ENCODE data around the gene RBM47.
"Not testable (repeated sequence)": the region's sequence is repeated elsewhere in the genome, so short reads cannot be mapped to it uniquely, and the experiment has no call there.

RBM47 gene

DNA sequence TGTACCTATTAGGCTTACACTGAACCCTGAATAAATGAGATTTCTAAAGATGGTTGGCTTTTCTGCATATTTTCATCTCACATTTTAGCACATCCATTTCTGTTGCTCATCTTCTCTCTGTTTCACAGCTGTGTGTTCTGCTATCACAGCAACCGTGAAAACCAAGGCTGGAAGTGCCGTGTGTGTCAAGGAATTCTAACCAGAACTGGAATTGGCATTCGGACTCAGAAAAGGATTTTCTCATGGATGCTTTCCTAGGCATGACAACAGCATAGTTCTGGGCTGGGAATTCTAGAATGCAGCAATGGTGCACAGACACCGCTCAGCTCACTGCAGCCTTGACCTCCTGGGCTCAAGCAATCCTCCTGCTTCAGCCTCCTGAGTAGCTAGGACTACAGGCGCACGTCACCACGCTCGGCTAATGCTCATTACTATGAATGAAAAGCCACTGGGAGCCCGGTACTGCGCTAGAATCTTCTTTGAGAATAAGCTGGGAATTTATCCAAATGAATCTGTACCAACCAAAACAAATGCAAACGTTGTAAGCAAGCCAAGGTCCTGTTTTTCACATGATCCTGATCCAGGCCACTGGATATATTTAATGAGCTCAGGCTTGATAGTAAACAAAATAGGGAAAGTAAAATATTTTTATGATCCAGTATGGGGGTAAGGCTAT is 105.2 kb downstream of the RBM47 start:
- no peak for DNase-seq

- no peak for DNase-seq
Observed at GRCh38 chr4:40523581-40523980, 106.1 kb downstream of the RBM47 start.

DNA sequence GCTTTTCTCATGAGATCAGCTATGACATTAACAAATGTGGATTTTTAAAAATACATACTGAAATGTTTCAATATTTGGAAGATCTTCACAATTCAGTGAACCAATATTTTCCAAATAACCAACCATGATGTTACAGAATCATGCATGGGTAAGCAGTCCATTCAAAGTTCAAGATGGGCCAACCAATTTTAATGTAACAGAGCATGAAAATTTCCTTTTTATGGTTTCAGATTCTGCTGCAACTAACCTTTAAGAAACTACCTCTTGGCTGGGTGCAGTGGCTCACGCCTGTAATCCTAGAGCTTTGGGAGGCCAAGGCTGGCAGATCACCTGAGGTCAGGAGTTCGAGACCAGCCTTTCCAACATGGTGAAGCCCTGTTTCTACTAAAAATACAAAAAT is 107.7 kb downstream of the RBM47 start:
- no peak for DNase-seq

DNA sequence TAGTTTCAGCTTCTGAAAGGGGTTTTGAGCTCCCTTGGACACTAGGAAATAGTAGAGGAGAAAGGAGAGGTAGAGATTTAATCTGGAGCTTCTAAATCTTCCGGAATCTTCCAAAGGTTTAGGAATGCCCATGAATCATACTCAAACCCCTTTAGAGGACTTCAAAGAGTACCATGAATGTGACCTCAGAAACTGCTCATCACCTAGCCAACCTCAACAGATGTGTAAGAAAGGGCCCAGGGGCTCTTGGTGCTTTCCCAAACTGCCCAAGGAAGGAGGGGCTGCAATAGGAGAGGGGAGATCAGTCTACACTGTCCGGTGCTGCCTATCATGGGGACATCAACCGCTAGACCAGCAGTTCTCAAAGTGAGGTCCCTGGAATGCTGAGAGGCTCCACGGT is 109.1 kb downstream of the RBM47 start:
- no peak for DNase-seq

- not testable (repeated sequence) for DNase-seq
Observed at GRCh38 chr4:40517081-40517480, 112.6 kb downstream of the RBM47 start.

DNA sequence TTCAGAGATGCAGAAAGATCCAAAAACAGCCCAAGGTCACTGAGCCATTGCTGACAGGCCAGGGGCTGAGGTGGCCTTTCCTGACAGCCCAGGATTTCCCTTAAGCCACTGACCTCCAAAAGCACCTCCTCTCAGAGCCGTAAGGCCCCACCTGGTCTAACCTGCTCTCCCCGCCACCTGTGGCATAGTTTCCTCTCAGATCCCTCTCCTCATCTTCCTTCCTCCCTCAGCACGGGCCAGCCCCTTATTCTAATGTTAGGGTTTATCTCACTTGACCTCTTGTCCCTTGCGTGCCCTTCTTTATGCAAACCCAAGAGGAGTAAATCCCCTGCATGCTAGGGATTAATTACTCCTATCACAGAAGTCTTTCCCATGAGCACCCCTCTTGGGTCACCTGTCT is 113.0 kb downstream of the RBM47 start:
- DNase-seq, result no peak

- peak; percentile 35 for DNase-seq
Observed at GRCh38 chr4:40515398-40516293, 114.0 kb downstream of the RBM47 start.

GRCh38 chr4:40515037-40515397 is 114.6 kb downstream of the RBM47 start:
- no peak for DNase-seq

DNA sequence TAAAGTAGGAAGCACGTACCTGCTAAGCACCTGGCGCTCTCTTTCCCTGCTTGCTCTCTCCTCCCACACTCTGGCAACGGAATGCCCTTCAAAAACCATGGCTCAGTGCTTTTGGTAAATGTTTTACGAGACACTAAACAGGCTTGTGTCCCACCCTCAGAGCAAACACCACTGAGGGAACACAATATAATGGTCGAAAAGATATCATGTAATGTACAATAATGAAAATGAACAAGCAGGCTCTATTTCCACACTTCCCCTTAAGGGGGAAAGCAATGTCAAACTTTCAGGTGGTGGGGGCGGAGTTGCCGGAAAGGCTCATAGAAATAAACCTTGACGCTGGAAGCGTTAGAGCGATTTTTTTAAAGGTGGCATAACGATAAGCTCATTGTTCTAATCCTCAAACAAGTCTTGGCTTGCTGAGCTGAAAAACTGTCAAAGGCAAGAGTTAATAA is 115.1 kb downstream of the RBM47 start:
- peak; percentile 53 for DNase-seq

- no peak for DNase-seq
Observed at GRCh38 chr4:40511036-40511614, 118.5 kb downstream of the RBM47 start.

DNA sequence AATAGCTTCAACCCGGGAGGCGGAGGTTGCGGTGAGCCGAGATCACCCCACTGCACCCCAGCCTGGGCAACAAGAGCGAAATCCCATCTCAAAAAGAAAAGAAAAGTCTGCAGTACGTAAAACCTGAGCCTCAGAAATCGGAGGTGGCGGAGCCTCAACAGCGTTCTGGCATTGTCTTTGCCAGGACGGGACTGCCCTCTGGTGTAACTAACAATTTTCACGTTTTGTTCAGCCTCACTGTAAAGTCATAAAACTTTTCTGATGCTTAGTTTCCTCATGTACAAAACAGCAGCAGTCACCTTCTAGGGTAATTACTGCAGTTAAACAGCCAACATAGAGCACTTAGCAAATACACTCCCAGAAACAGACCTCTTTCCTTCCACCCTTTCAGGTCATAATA is 121.7 kb downstream of the RBM47 start:
- DNase-seq, result no peak

GRCh38 chr4:40506492-40506891 is 123.2 kb downstream of the RBM47 start:
- no peak for DNase-seq

- DNase-seq, result no peak
Observed at GRCh38 chr4:40506066-40506465, 123.6 kb downstream of the RBM47 start.

- DNase-seq, result no peak
Observed at GRCh38 chr4:40502934-40503333, 126.7 kb downstream of the RBM47 start.

- no peak for DNase-seq
Observed at GRCh38 chr4:40502220-40502619, 127.4 kb downstream of the RBM47 start.

GRCh38 chr4:40500781-40501180 is 128.9 kb downstream of the RBM47 start:
- no peak for DNase-seq

DNA sequence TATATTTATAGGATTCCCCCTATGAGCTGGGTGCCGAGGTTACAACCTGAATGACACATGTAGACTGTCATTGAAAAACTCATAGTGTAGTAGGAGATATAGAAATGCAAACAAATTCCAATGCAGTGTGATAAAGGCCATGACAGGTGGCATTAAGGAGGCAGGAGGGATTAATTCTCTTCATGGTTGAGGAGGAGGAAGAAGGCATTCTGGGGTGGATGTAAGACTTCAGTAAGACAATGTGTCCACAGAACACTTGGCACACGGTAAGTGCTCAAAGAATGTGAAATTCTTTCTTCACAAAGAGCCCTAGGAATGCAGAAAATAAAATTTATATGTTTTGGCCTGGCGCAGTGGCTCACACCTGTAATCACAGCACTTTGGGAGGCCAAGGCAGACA is 136.5 kb downstream of the RBM47 start:
- DNase-seq, result no peak

- DNase-seq, result no peak
Observed at GRCh38 chr4:40492691-40493090, 137.0 kb downstream of the RBM47 start.

- no peak for DNase-seq
Observed at GRCh38 chr4:40490481-40490880, 139.2 kb downstream of the RBM47 start.

DNA sequence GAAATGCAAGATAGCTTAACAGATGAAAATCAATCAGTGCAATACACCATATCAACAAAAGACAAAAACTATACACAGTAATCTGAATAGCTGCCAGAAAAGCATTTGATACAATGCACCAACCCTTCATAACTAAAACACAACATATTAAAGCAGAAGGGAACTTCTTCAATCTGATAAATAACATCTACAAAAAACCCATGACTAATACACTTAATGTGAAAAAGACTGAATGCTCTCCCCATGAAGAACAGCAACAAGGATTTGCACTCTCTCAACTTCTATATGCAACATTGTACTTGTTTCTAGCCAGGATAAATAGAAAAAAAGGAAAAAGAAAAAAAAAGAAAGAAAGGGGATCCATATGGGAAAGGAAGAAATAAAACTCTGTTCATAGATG is 139.7 kb downstream of the RBM47 start:
- DNase-seq, result no peak

- DNase-seq, result no peak
Observed at GRCh38 chr4:40486534-40486933, 143.1 kb downstream of the RBM47 start.

- no peak for DNase-seq
Observed at GRCh38 chr4:40484346-40485090, 145.1 kb downstream of the RBM47 start.

GRCh38 chr4:40482985-40483647 is 146.5 kb downstream of the RBM47 start:
- no peak for DNase-seq

All from NCI-H1048 (cell line).